WERI-Rb-1 (cell line): Measurements from ENCODE around the gene HMGCS2.

Experiments
- DNase-seq: peaks from one replicate; pipeline ENCODE4 v3.0.0-alpha.2; 2020
- H3K27ac ChIP-seq: fragments of 250-450 bp; sonication (Bioruptor Pico); 2 replicates; pipeline ENCODE4 v1.5.1; 2020; ENCODE audit warnings: mild to moderate bottlenecking, moderate library complexity
- H3K27me3 ChIP-seq: fragments of 250-450 bp; sonication (Bioruptor Pico); 2 replicates; pipeline ENCODE4 v1.5.1; 2021; ENCODE audit warnings: mild to moderate bottlenecking, low read depth, moderate library complexity; ENCODE audit not compliant: insufficient read depth, severe bottlenecking
- H3K36me3 ChIP-seq: fragments of 250-450 bp; sonication (Bioruptor Pico); 2 replicates; pipeline ENCODE4 v1.5.1; 2020; ENCODE audit warnings: mild to moderate bottlenecking, moderate library complexity
- H3K4me3 ChIP-seq: 2 replicates; pipeline ENCODE4 v1.5.1; 2011; ENCODE audit warnings: low read depth, mild to moderate bottlenecking, control low read depth, low read length
- H3K9me3 ChIP-seq: fragments of 250-450 bp; sonication (Bioruptor Pico); 2 replicates; pipeline ENCODE4 v1.5.1; 2021; ENCODE audit warnings: mild to moderate bottlenecking, moderate library complexity; ENCODE audit not compliant: severe bottlenecking
- TF ChIP-seq, protein P1 (sequence below): IDR thresholded peaks from 2 replicates; pipeline ENCODE4 v1.5.1; 2011; ENCODE audit warnings: low read depth, mild to moderate bottlenecking, control low read depth, inconsistent platforms, low read length

The HMGCS2 gene

DNA sequence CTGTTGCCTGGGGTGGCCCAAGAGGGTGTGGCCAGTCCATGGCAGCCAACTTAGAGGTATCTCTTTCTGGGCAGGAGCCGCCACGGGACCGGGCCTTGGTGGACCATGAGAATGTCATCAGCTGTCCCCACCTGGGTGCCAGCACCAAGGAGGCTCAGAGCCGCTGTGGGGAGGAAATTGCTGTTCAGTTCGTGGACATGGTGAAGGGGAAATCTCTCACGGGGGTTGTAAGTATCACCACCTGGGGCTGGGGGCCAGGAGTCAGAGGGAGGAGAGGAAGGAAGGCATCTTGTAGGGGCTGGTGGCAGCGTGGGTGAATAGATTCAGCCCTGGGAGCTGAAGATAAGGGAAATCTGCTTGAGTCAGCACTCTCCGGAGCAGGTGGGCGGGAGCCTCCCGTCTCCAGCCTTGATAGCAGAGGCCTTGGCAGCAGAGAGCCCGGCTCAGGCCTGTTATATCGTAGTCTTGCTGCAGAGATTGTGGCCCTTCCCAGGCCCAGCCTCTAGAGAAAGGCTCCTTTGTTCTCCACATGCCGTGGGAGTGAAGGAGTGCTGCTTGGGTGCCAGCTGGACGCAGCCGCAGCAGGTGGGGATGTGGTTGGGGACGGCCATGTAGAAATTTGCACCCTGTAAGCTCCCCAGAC lies 31.5 kb downstream of the HMGCS2 start:
- DNase-seq = no peak
- Histone ChIP-seq H3K27me3 (no peaks in the 10 kb centered on the region), H3K27ac (no peak overlapping the region), H3K4me3 (no peak overlapping the region), H3K36me3 (peaks cover 19% of the 10 kb centered on the region), H3K9me3 (no peaks in the 10 kb centered on the region)
- TF ChIP-seq, protein P1, sequence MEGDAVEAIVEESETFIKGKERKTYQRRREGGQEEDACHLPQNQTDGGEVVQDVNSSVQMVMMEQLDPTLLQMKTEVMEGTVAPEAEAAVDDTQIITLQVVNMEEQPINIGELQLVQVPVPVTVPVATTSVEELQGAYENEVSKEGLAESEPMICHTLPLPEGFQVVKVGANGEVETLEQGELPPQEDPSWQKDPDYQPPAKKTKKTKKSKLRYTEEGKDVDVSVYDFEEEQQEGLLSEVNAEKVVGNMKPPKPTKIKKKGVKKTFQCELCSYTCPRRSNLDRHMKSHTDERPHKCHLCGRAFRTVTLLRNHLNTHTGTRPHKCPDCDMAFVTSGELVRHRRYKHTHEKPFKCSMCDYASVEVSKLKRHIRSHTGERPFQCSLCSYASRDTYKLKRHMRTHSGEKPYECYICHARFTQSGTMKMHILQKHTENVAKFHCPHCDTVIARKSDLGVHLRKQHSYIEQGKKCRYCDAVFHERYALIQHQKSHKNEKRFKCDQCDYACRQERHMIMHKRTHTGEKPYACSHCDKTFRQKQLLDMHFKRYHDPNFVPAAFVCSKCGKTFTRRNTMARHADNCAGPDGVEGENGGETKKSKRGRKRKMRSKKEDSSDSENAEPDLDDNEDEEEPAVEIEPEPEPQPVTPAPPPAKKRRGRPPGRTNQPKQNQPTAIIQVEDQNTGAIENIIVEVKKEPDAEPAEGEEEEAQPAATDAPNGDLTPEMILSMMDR = no peak

DNA sequence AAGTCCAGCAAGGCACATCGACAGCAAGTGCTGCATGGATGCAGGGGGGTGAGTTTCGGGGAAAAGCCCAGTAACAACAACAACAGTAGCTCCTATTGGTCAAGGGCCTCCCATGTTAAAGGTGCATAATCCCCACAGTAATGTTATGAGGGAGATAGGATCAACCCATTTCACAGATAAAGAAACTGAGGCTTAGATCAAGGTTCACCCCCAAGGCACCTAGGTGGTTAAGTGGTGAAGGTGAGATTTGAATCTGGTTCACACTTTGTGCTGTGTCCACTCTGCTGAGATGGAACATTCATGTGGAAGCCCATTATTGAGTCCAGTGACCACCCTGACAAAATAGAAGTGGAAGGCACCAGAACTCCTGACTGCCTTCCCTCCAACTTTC lies 32.1 kb downstream of the HMGCS2 start:
- Histone ChIP-seq H3K27ac (no peak overlapping the region), H3K9me3 (no peaks in the 10 kb centered on the region), H3K4me3 (no peak overlapping the region), H3K36me3 (peaks cover 19% of the 10 kb centered on the region), H3K27me3 (no peaks in the 10 kb centered on the region)
- TF ChIP-seq, protein P1 = no peak
- DNase-seq = no peak

DNA sequence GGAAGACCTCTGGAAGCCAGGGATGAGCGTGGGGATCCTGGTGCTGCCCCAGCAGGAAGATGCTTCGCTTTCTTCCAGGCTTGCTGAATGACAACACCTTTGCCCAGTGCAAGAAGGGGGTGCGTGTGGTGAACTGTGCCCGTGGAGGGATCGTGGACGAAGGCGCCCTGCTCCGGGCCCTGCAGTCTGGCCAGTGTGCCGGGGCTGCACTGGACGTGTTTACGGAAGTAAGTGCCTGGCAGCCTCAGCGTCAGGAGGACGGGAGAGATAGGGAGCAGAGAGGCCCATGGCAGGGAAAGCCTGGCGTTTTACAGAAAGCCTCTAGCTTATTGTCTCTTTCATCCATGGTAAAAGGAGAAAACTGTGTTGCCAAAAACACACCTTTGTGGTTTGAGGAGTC lies 33.5 kb downstream of the HMGCS2 start:
- TF ChIP-seq, protein P1 = no peak
- H3K27ac ChIP-seq = no peak overlapping the region
- no peak overlapping the region for H3K4me3 ChIP-seq
- DNase-seq = no peak
- no peaks in the 10 kb centered on the region for H3K27me3 ChIP-seq
- H3K9me3 ChIP-seq = no peaks in the 10 kb centered on the region
- H3K36me3 ChIP-seq = peaks cover 22% of the 10 kb centered on the region

DNA sequence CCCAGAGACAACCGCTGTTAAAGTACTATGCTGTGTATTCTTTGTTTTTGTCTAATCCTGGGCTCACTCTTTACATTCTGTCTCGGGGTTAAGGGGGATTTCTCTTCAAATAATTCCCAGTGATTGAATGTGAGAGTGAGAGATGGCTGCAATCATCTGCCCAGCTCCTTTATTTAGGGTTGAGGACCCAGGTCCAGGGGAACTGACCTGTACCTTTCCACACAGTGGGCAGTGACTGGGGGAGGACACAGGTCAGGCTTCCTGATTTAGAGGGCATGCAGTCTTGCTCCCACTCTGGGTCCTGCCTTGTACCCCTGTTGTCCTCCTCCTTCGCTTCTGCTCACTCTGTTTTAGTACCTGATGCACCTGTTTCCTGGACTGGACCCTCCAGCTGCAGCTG lies 35.0 kb downstream of the HMGCS2 start:
- DNase-seq = no peak
- H3K4me3 ChIP-seq = no peak overlapping the region
- H3K9me3 ChIP-seq = no peaks in the 10 kb centered on the region
- TF ChIP-seq, protein P1 = no peak
- H3K27ac ChIP-seq = no peak overlapping the region
- peaks cover 31% of the 10 kb centered on the region for H3K36me3 ChIP-seq
- no peaks in the 10 kb centered on the region for H3K27me3 ChIP-seq

DNA sequence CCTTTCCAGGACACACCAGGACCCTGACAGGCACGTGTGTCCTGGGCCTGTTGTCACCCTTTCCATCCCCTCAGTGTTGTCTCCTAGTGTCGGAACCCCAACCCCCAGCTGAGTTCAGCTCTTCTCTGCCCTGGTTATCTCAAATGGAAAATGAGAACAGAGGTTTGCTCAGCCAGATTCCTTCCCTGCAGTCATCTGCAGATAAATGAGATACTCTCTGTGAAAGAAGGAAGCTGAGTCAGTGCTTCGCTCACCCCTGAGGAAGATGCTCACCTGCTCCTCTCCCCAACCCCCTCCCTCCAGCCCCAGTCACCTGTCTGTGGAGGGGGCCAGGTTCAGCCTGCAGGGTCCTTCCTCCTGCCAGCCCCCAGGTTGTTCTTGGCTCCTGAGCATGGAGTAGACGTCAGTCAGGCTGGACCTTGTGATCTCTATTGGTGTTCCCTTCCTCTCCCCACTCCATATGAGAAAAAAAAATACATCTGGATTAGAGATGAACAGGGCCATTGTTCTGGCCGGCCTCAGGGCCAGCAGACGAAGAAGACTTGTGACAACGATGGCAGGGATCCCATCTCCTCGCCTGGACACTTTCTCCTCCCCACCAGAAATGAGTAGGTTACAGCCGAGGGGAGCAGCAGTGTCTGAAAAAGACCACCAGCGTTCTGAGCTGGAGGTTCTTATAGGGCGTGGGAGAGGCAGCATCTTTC lies 36.1 kb downstream of the HMGCS2 start:
- no peak for DNase-seq
- TF ChIP-seq, protein P1 = no peak
- Histone ChIP-seq H3K36me3 (peaks cover 30% of the 10 kb centered on the region), H3K4me3 (no peak overlapping the region), H3K27ac (no peak overlapping the region), H3K27me3 (no peaks in the 10 kb centered on the region), H3K9me3 (no peaks in the 10 kb centered on the region)
